ENCODE results near the gene AEBP1.

AEBP1 gene

DNA sequence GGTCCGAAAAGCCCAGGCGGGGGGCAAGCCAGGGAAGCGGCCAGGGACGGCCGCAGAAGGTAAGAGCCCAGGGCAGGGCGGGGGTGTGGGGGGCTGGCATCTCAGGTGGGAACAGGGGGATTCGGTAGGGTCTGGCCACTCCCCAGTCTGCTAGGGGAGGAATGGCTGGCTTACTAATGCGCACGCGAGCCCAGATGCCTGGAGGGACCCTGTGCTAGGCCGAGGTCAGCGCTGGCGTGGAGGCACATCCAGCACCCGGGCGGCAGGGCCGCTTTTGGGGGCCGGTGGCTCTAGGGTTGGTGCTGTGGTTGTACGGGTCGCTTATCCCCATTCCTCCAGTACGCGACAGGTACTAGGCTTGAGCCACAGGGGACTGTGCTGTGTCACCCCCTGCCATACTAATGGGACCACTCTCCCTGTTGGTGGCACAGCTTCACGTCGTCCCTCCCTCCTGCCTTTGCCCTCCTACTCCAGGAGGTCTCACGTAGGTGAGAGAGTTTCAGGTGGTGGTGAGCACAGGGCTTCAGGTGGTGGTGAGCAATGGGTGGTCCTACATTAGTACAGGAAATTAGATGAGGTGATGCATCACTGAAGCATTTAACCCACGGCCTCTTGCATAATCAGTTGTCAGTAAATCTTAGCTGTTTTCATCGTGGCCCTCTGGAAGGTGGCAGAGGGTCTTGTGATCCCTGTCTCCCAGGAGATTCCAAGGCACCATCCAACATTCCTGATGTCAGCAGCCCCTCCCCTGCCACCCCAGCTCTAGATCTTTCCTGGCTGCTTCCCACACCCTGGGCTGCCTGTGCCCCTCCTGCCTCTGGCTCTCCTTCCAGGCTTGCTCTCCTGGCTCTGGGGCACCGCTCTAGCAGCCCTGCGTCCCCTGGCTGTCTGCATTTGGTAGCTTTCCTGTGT lies 971 bp downstream of the AEBP1 start:
- TF ChIP-seq, protein P1, sequence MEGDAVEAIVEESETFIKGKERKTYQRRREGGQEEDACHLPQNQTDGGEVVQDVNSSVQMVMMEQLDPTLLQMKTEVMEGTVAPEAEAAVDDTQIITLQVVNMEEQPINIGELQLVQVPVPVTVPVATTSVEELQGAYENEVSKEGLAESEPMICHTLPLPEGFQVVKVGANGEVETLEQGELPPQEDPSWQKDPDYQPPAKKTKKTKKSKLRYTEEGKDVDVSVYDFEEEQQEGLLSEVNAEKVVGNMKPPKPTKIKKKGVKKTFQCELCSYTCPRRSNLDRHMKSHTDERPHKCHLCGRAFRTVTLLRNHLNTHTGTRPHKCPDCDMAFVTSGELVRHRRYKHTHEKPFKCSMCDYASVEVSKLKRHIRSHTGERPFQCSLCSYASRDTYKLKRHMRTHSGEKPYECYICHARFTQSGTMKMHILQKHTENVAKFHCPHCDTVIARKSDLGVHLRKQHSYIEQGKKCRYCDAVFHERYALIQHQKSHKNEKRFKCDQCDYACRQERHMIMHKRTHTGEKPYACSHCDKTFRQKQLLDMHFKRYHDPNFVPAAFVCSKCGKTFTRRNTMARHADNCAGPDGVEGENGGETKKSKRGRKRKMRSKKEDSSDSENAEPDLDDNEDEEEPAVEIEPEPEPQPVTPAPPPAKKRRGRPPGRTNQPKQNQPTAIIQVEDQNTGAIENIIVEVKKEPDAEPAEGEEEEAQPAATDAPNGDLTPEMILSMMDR (IDR thresholded peaks at IDR 0.05; ENCODE audit: extremely low read depth, insufficient read depth, missing control alignments) = no peak
- peak; percentile 40 for DNase-seq (ENCODE audit: low spot score)
- in situ Hi-C loops (cut with MboI; ENCODE audit: low pct_unique_long_range_greater_than_20kb, low sequenced_read_pairs, unreplicated experiment) = no loop called here

DNA sequence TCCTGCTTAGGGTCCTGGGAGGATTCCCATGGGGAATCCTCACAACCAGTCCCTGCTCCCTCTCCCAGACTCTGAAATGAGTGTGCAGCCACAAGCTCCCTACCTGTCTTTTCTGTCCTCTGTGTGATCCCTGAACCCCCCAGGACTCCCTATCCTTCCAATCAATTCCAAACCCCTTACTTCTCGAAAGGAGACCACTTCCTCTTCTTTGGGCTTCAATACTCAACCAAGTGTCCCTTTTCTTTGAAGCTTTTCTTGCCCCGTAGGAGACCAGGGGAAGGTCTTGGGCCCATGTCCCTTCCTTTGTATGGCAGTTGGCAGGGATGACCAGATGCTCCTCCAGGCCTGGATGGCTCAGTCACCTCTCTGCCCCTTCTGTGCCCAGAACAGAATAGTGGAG lies 1.7 kb downstream of the AEBP1 start:
- peak; percentile 38 for DNase-seq (ENCODE audit: low spot score)
- in situ Hi-C loops (cut with MboI; ENCODE audit: low pct_unique_long_range_greater_than_20kb, low sequenced_read_pairs, unreplicated experiment) = no loop called here
- TF ChIP-seq, protein P1 (IDR thresholded peaks at IDR 0.05; ENCODE audit: extremely low read depth, insufficient read depth, missing control alignments) = no peak

DNA sequence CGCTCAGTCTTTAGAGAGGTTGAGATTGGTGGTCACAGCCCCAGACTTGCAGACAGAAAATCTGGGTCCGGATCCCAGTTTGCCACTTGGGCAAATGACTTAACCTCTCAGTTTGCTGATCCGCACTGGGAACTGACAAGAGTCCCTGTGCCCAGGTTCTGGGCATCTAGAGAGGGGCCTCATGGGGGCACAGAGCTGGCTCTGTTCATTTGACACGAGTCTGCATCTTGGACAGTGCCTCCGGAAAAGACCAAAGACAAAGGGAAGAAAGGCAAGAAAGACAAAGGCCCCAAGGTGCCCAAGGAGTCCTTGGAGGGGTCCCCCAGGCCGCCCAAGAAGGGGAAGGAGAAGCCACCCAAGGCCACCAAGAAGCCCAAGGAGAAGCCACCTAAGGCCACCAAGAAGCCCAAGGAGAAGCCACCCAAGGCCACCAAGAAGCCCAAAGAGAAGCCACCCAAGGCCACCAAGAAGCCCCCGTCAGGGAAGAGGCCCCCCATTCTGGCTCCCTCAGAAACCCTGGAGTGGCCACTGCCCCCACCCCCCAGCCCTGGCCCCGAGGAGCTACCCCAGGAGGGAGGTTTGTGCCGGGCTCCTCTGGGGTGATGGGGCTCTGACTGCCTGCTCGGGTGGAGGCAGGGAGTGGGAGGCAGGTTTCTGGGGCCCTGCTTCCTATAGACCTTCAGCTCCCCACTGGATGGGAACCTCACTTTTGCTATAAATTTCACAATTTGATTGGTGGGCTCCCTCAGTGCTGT lies 2.3 kb downstream of the AEBP1 start:
- in situ Hi-C loops (cut with MboI; ENCODE audit: low pct_unique_long_range_greater_than_20kb, low sequenced_read_pairs, unreplicated experiment) = no loop called here
- DNase-seq (ENCODE audit: low spot score) = no peak
- TF ChIP-seq, protein P1 (IDR thresholded peaks at IDR 0.05; ENCODE audit: extremely low read depth, insufficient read depth, missing control alignments) = no peak

DNA sequence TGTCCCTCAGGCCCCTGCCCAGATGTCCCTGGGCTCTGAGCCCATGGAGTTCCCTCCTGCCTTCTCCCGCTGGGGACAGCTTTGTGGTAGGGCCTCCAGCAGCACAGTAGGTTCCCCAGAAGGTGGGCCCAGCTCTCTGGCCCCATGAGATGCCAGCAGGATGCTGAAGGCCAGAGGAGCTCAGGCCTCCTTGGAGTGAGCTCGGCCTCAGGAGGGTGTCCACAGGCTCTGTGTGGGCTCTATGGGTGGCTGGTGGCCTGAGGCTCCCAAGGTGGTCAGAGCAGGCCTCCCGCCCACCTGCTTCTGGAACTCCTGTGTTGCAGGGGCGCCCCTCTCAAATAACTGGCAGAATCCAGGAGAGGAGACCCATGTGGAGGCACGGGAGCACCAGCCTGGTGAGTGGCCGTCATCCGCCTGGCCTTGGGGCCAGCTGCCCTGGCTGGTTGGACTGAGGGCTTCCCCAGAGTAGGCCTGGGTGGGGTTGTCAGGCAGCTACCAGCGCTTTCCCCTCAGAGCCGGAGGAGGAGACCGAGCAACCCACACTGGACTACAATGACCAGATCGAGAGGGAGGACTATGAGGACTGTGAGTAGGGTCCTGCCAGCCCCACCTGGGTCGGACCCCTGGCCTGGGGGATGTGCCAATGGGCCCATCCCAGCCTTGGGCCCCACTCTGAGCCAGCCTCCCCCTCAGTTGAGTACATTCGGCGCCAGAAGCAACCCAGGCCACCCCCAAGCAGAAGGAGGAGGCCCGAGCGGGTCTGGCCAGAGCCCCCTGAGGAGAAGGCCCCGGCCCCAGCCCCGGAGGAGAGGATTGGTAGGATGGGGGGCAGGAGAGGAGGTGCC lies 3.2 kb downstream of the AEBP1 start:
- no peak for DNase-seq (ENCODE audit: low spot score)
- in situ Hi-C loops (cut with MboI; ENCODE audit: low pct_unique_long_range_greater_than_20kb, low sequenced_read_pairs, unreplicated experiment) = no loop called here
- TF ChIP-seq, protein P1 (IDR thresholded peaks at IDR 0.05; ENCODE audit: extremely low read depth, insufficient read depth, missing control alignments) = no peak

DNA sequence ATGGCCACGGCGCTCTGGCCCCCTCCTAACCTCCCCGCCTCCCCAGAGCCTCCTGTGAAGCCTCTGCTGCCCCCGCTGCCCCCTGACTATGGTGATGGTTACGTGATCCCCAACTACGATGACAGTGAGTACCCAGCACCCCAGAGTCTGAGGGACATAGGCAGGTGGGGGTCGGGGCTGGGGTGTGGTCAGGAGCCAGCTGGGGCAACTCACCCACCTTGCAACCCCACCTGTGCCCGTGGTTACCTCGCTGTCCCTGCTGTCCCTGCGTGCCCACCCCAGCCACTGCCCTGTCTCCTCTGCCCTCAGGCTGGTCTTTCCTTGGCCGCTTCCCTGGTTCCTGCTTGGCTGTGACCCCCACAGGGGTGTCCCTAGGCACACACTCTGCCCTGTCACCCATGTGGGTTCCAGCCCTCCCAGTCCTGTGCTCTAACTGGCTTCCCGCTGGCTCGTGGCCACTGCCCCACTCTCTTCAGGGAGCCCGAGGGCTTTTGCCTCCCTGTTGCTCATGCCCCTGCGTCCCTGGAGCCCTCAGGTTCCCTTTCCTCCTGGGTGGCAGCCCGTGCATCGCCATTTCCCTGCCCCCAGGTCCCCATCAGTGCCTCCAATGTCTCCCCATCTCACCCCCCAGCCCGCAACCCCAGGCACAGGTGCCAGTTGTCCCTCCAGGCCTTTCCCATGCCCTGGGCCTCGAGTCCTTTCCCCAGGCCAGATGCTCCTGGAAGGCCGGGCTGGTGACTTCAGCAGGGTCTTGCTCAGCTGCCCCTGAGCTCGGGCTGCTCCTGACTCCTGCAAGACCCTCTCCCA lies 4.0 kb downstream of the AEBP1 start:
- no peak for DNase-seq (ENCODE audit: low spot score)
- TF ChIP-seq, protein P1 (IDR thresholded peaks at IDR 0.05; ENCODE audit: extremely low read depth, insufficient read depth, missing control alignments) = no peak
- in situ Hi-C loops (cut with MboI; ENCODE audit: low pct_unique_long_range_greater_than_20kb, low sequenced_read_pairs, unreplicated experiment) = no loop called here
